Skin epidermis (tissue), 12 donors: ENCODE results near the gene BHLHA15.

Experiments used
- H3K27ac ChIP-seq, 21 experiments: fragments of 200-600 bp; sonication (generic) in 11 of 21; one replicate each; pipeline ENCODE4 v1.5.0; 2020; ENCODE audit warnings: mild to moderate bottlenecking in 3 of 21, inconsistent platforms in 2 of 21, moderate library complexity in 2 of 21
- H3K4me3 ChIP-seq, 7 experiments: fragments of 200-600 bp; sonication (generic) in 2 of 7; one replicate each; pipeline ENCODE4 v1.5.0; 2020; ENCODE audit warnings: inconsistent platforms in 2 of 7, mild to moderate bottlenecking in 2 of 7, moderate library complexity in 1 of 7

The BHLHA15 gene

DNA sequence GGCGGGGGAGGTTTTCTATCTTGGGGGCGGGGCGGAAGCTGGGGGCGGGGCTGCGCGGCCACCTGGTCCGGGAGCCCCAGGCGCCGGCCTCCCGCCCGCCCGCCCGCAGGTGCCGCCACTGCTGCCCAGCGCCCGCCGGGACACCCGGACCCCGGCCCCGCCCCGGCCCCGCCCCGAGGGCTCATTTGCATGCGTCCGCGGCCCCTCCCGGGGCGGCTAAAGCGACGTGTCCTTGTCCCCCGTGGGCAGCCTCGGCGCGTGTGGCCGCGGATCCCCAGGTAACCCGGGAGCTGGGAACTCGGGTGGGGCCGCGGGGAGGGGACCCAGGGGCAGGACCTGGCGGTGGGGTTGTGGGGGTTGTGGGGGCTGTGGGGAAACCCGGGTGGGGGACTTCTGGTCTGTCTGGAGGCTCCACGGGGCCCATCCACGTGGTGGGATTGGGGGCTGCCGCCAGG lies at the start of gene BHLHA15:
TSS of gene BHLHA15 (plus strand) at position 219 of the 455 bp plus-strand sequence. CDS start 871 bp downstream, outside the sequence.
- H3K27ac ChIP-seq, result peak within 1 kb of the TSS in 1 of 21 experiments; percentile 33
- H3K4me3 ChIP-seq, result peak within 1 kb of the TSS in 4 of 7 experiments; percentile 15 to 34 (median 23)

GRCh38 chr7:98162758-98163157 lies 48.5 kb upstream of the BHLHA15 start:
- Histone ChIP-seq H3K4me3 (no peak overlapping the region), H3K27ac (no peak overlapping the region)

DNA sequence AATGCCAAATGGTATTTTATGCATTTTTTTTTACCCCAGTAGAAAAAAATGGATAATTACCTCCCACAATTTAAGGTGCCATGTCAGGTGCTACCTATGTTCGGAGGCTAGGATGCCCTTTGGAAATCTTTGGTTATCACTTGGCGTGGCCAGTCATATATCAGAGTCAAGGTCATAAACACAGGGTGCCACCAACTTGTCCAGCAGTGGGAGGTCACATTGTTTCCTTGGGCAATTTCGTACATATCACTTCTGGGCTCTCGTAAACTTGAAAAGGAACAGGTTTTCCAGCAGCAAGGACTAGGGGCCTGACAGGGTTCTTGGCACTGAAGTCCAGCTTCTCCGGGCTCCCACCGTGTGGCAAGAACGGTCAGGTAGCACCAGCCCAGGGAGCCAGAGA lies 48.0 kb upstream of the BHLHA15 start:
- Histone ChIP-seq H3K4me3 (no peak overlapping the region), H3K27ac (peak overlapping the region in 3 of 21 experiments; percentile 43 to 56 (median 47))

DNA sequence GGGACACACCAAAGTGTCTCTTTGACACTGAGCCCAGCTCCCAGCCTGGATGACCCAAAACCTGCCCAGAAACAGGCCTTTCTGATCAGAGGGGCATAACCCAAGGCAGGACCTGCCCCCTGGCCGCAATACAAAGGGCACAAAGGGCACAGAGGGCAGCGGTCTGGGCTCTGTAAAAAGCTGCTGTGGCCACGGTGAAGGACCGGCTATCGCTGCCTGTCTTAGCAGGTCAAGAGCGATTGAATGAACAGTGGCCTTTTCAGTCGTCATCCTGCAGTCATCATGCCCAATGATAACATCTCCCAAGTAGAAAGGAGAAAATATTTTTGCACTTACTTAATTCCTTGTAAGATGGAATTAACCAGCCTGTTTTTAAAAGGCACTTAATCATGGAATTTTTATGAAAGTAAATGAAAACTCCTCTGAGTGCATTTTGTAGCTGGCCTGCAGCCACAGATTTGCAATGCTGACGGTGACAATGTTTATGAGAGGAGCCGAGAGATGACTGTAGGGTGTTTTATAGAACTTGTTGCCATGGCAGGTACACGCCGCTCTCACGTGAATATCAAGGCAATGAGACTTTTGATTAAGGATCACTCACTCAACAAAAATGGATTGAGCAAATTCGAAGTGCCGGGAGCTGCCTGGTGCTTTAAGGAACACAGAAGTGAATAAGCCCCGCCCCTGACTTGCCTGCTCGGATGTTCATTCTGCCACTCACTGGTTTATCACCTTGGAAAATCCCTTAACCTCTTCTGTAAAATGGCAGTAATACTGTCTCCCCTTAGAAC lies 47.3 kb upstream of the BHLHA15 start:
- Histone ChIP-seq H3K27ac (peak overlapping the region in 4 of 21 experiments; percentile 17 to 56 (median 45)), H3K4me3 (no peak overlapping the region)

GRCh38 chr7:98165827-98166667 lies 45.2 kb upstream of the BHLHA15 start:
- no peak overlapping the region for H3K27ac ChIP-seq
- H3K4me3 ChIP-seq, result no peak overlapping the region

DNA sequence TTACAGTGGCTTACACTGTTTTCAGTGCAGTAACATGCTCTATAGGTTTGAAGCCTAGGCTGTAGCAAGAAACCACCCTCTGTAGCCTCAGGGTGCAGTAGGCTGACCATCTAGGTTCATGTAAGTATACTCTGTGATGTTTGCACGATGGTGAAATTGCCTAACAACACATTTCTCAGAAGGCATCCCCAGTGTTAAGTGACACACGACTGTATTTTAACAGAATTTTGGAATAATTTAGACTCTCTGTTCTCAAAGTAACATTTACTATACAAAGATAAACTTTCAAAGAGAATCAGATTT lies 44.6 kb upstream of the BHLHA15 start:
- Histone ChIP-seq H3K27ac (no peak overlapping the region), H3K4me3 (no peak overlapping the region)

DNA sequence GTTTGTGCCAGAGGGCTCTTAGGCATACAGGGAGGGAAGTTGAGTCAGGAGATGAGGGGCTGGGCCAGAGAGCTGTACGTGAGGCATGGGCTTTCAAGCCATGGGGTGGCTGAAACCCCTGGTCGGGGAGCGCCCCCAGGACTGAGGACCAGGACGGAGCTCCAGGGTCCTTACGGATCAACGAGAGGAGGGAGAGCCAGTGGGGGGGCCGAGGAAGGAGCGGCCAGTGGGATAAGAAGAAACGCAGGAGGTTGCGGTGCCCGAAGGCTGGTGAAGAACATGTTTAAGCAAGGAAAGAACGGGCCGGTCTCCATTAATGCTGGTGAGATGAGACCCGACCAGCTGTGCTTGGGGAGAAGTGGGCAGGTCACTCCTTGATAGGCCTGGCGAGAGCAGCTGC lies 43.6 kb upstream of the BHLHA15 start:
- Histone ChIP-seq H3K27ac (no peak overlapping the region), H3K4me3 (no peak overlapping the region)

- H3K27ac ChIP-seq, result no peak overlapping the region
- no peak overlapping the region for H3K4me3 ChIP-seq
Observed at GRCh38 chr7:98168181-98168903, 42.9 kb upstream of the BHLHA15 start.

- Histone ChIP-seq H3K4me3 (no peak overlapping the region), H3K27ac (no peak overlapping the region)
Observed at GRCh38 chr7:98168904-98169621, 42.2 kb upstream of the BHLHA15 start.

- H3K27ac ChIP-seq, result no peak overlapping the region
Observed at GRCh38 chr7:98170966-98171365, 40.3 kb upstream of the BHLHA15 start.

GRCh38 chr7:98171449-98171848 lies 39.8 kb upstream of the BHLHA15 start:
- Histone ChIP-seq H3K4me3 (no peak overlapping the region), H3K27ac (no peak overlapping the region)

More at GRCh38 chr7:98170966-98171365, 40.3 kb upstream of the BHLHA15 start:
- no peak overlapping the region for H3K4me3 ChIP-seq

DNA sequence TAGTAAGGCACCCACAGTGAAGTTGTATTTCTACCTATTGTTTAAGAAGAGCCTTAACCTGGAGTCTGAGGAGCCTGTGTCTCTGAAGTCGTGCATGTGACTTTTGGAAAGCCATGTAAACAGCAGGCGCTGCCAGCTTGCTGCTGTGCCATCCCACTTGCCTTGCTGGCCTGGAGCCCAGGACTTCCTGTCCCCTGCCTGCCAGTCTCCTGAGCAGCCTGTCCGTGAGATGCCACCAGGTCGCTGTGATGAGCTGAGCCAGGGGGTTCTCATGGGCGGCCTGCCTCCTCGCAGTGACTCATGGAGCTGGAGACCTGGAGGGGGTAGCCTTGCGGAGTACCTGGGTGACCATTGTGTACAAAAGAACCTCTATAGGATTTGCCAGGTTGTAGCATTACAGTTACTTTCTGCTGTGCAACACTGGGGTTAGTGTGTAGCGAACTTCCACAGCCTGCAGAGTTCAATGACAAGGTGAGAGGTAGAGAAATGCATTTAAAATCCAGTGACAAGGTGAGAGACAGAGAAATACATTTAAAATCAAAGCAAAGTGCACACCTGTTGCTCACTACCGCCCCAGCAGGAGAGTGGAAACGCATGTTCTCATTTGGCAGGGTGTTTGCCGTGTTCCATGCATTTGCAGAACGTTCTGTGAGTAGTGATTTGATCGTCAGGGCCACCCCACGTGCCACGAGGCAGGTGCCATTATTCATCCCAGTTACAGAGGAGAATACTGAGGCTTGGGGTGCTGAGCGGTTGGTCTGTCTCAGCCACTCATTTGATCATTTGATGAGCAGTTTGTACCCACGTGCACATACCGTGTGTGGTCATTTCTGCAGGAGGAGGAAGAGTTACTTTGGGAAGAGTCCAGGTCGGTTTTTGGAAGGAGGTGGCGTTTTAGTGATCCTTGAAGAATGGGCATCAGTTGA lies 36.6 kb upstream of the BHLHA15 start:
- Histone ChIP-seq H3K27ac (no peak overlapping the region), H3K4me3 (no peak overlapping the region)

- no peak overlapping the region for H3K4me3 ChIP-seq
- no peak overlapping the region for H3K27ac ChIP-seq
Observed at GRCh38 chr7:98175260-98175940, 35.8 kb upstream of the BHLHA15 start.

GRCh38 chr7:98177553-98177952 lies 33.7 kb upstream of the BHLHA15 start:
- H3K27ac ChIP-seq, result peak overlapping the region in 1 of 21 experiments; percentile 14
- H3K4me3 ChIP-seq, result no peak overlapping the region

- H3K4me3 ChIP-seq, result no peak overlapping the region
- peak overlapping the region in 4 of 21 experiments; percentile 13 to 29 (median 17) for H3K27ac ChIP-seq
Observed at GRCh38 chr7:98178321-98178720, 32.9 kb upstream of the BHLHA15 start.

- peak overlapping the region in 5 of 21 experiments; percentile 13 to 50 (median 24) for H3K27ac ChIP-seq
- H3K4me3 ChIP-seq, result no peak overlapping the region
Observed at GRCh38 chr7:98178762-98179490, 32.3 kb upstream of the BHLHA15 start.

- Histone ChIP-seq H3K27ac (no peak overlapping the region), H3K4me3 (no peak overlapping the region)
Observed at GRCh38 chr7:98180751-98181150, 30.5 kb upstream of the BHLHA15 start.
